Astrocyte (in vitro differentiated cells and primary cell): Measurements from ENCODE around the gene RAP1A.

Experiments used
- EZH2 ChIP-seq: IDR thresholded peaks from 2 replicates; pipeline ENCODE4 v1.6.1; 2012; ENCODE audit warnings: mild to moderate bottlenecking, low read length, inconsistent platforms; ENCODE audit not compliant: insufficient read depth
- TF ChIP-seq, protein P1 (sequence below): IDR thresholded peaks from 2 replicates; pipeline ENCODE4 v1.5.1; 2011; ENCODE audit warnings: low read depth, mild to moderate bottlenecking, inconsistent platforms, low read length, moderate library complexity; ENCODE audit not compliant: insufficient read depth

DNA sequence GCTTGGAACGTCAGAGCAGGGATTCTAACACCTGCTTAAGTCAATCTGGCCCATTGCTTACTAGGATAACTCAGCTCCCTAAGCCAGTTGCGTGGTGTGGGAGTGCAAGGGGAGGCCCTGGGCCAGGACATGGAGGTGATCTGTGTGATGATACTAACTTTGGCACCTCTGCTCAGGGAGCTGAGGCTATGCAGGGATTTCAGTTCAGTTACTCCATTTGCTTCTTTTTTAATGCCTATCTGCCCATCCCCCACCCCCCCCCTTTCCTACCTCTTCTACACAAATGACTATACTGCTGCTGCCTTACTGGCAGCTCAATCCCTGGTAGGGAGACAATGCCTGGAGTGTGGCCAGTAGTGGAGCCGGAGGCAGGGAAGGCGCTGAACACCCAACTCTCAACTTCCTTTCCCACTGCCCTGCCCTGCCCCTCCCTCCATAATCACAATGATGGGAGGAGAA is 100.1 kb downstream of the RAP1A start:
- TF ChIP-seq, protein P1, sequence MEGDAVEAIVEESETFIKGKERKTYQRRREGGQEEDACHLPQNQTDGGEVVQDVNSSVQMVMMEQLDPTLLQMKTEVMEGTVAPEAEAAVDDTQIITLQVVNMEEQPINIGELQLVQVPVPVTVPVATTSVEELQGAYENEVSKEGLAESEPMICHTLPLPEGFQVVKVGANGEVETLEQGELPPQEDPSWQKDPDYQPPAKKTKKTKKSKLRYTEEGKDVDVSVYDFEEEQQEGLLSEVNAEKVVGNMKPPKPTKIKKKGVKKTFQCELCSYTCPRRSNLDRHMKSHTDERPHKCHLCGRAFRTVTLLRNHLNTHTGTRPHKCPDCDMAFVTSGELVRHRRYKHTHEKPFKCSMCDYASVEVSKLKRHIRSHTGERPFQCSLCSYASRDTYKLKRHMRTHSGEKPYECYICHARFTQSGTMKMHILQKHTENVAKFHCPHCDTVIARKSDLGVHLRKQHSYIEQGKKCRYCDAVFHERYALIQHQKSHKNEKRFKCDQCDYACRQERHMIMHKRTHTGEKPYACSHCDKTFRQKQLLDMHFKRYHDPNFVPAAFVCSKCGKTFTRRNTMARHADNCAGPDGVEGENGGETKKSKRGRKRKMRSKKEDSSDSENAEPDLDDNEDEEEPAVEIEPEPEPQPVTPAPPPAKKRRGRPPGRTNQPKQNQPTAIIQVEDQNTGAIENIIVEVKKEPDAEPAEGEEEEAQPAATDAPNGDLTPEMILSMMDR = no peak
- no peak for TF ChIP-seq EZH2
